ENCODE measurements around the gene SORCS3.

Gene SORCS3

GRCh38 chr10:104613406-104613805 lies 27.7 kb upstream of the SORCS3 start:
- Histone ChIP-seq H3K36me3 (no peaks in the 10 kb centered on the region), H3K4me3 (ENCODE audit: low read depth in 1 of 2, low read length in 1 of 2) (no peak overlapping the region), H3K4me1 (ENCODE audit: control insufficient read depth in 1 of 2, insufficient read depth in 1 of 2, low read depth in 1 of 2, low read length in 1 of 2) (no peaks in the 10 kb centered on the region), H3K9me3 (peaks cover 2% of the 10 kb centered on the region), H3K27me3 (peaks cover 30% of the 10 kb centered on the region), H3K27ac (no peak overlapping the region)
- TF ChIP-seq CTCF (IDR thresholded peaks at IDR 0.05), result no peak

GRCh38 chr10:104614245-104614831 lies 26.8 kb upstream of the SORCS3 start:
- Histone ChIP-seq H3K4me3 (ENCODE audit: low read depth in 1 of 2, low read length in 1 of 2) (no peak overlapping the region), H3K27ac (no peak overlapping the region), H3K27me3 (peaks cover 37% of the 10 kb centered on the region), H3K4me1 (ENCODE audit: control insufficient read depth in 1 of 2, insufficient read depth in 1 of 2, low read depth in 1 of 2, low read length in 1 of 2) (no peaks in the 10 kb centered on the region), H3K9me3 (no peaks in the 10 kb centered on the region), H3K36me3 (no peaks in the 10 kb centered on the region)
- peak; percentile 65 for TF ChIP-seq CTCF (IDR thresholded peaks at IDR 0.05)

- TF ChIP-seq CTCF (IDR thresholded peaks at IDR 0.05), result no peak
- no peaks in the 10 kb centered on the region for H3K4me1 ChIP-seq (ENCODE audit: control insufficient read depth in 1 of 2, insufficient read depth in 1 of 2, low read depth in 1 of 2, low read length in 1 of 2)
- peaks cover 45% of the 10 kb centered on the region for H3K27me3 ChIP-seq
- no peaks in the 10 kb centered on the region for H3K36me3 ChIP-seq
- H3K4me3 ChIP-seq (ENCODE audit: low read depth in 1 of 2, low read length in 1 of 2), result no peak overlapping the region
- H3K9me3 ChIP-seq, result no peaks in the 10 kb centered on the region
- H3K27ac ChIP-seq, result no peak overlapping the region
These were observed 26.0 kb upstream of the SORCS3 start for GRCh38 chr10:104615136-104615535.

GRCh38 chr10:104617831-104618230 lies 23.3 kb upstream of the SORCS3 start:
- no peaks in the 10 kb centered on the region for H3K36me3 ChIP-seq
- H3K27me3 ChIP-seq, result peaks cover 70% of the 10 kb centered on the region
- TF ChIP-seq CTCF (IDR thresholded peaks at IDR 0.05), result no peak
- H3K4me3 ChIP-seq (ENCODE audit: low read depth in 1 of 2, low read length in 1 of 2), result no peak overlapping the region
- H3K4me1 ChIP-seq (ENCODE audit: control insufficient read depth in 1 of 2, insufficient read depth in 1 of 2, low read depth in 1 of 2, low read length in 1 of 2), result no peaks in the 10 kb centered on the region
- H3K9me3 ChIP-seq, result no peaks in the 10 kb centered on the region
- no peak overlapping the region for H3K27ac ChIP-seq

- Histone ChIP-seq H3K27ac (no peak overlapping the region), H3K36me3 (no peaks in the 10 kb centered on the region), H3K4me3 (ENCODE audit: low read depth in 1 of 2, low read length in 1 of 2) (no peak overlapping the region), H3K9me3 (no peaks in the 10 kb centered on the region), H3K4me1 (ENCODE audit: control insufficient read depth in 1 of 2, insufficient read depth in 1 of 2, low read depth in 1 of 2, low read length in 1 of 2) (no peaks in the 10 kb centered on the region), H3K27me3 (peaks cover 94% of the 10 kb centered on the region)
- TF ChIP-seq CTCF (IDR thresholded peaks at IDR 0.05), result no peak
These were observed 18.9 kb upstream of the SORCS3 start for GRCh38 chr10:104622175-104622574.

Data from neutrophil (primary cell).